HCT116 (cell line): Measurements from ENCODE around the gene SMC6. TPM values are rescaled to one million over a fixed set of nuclear protein-coding genes. Genes with fewer than 3 reads are reported as not detected.

ENCODE experiments used
- ATAC-seq: fragments of 200-7000 bp; cut with Tn5 transposase; 2 replicates; pipeline ENCODE4 v1.9.1; 2020; ENCODE audit warnings: mild to moderate bottlenecking, moderate library complexity
- BruUV-seq: library from RNA; stranded (reverse); fragments of 400-500 nt; replicated peaks from 2 replicates; lab custom pipeline; 2021; lab: Mats Ljungman, UMichigan
- CTCF ChIA-PET: fragments of 300-600 bp; sonication (Branson Sonifier 250); formaldehyde crosslinking; loops from one replicate; lab custom pipeline; 2021; ENCODE audit warnings: antibody characterized with exemption; lab: Charles Lee
- POLR2A ChIA-PET: fragments of 300-600, 350-600 bp; sonication (Branson Sonifier 250); formaldehyde crosslinking; loops from one replicate; lab custom pipeline; 2021; ENCODE audit warnings: antibody characterized with exemption; lab: Charles Lee
- RAD21 ChIA-PET, 2 experiments: fragments of 300-600 bp; sonication (Branson Sonifier 250); formaldehyde crosslinking; loops; one replicate each; lab custom pipeline; 2023; ENCODE audit warnings: low total read pairs in 2 of 2; ENCODE audit not compliant: uncharacterized antibody in 2 of 2, unreplicated experiment in 2 of 2, low non-redundant PET in 1 of 2; lab: Charles Lee
- DNase-seq: peaks from one replicate; pipeline ENCODE4 v3.0.0-alpha.2; 2010; ENCODE audit warnings: low read depth, low spot score
- H2AFZ ChIP-seq: fragments of 200-600 bp; shearing (Covaris generic), sonication (generic); 2 replicates; pipeline ENCODE4 v1.6.1; 2017; ENCODE audit warnings: low read depth, mixed run types, mixed read lengths, antibody characterized with exemption, low read length; ENCODE audit not compliant: poor library complexity, severe bottlenecking
- H3K27ac ChIP-seq: 2 replicates; pipeline ENCODE4 v1.5.1; 2012; ENCODE audit warnings: low read depth, low read length
- H3K27me3 ChIP-seq: fragments of 200-600 bp; sonication (generic); 2 replicates; pipeline ENCODE4 v1.6.1; 2016; ENCODE audit warnings: mixed run types, low read length, mixed read lengths; ENCODE audit not compliant: insufficient read depth
- H3K36me3 ChIP-seq, 2 experiments: fragments of 200-500 bp in 1 of 2; fragments of 200-600 bp in 1 of 2; sonication (Bioruptor generic) in 1 of 2; sonication (generic) in 1 of 2; 2 replicates each; pipeline versions ENCODE4 v1.5.1 to v1.6.1; 2014 to 2016; ENCODE audit warnings: low read length in 2 of 2, inconsistent platforms in 1 of 2, mixed read lengths in 1 of 2, mixed run types in 1 of 2; ENCODE audit not compliant: insufficient read depth in 2 of 2, control insufficient read depth in 1 of 2
- H3K4me1 ChIP-seq, 2 experiments: fragments of 200-600 bp in 1 of 2; sonication (generic) in 1 of 2; 2 replicates each; pipeline versions ENCODE4 v1.5.1 to v1.6.1; 2012 to 2017; ENCODE audit warnings: low read length in 2 of 2, inconsistent platforms in 1 of 2, mild to moderate bottlenecking in 1 of 2, mixed read lengths in 1 of 2, mixed run types in 1 of 2, moderate library complexity in 1 of 2; ENCODE audit not compliant: insufficient read depth in 2 of 2, control insufficient read depth in 1 of 2
- H3K4me2 ChIP-seq: fragments of 200-600 bp; sonication (generic); 2 replicates; pipeline ENCODE4 v1.6.1; 2017; ENCODE audit warnings: mixed run types, low read length, mixed read lengths
- H3K4me3 ChIP-seq, 2 experiments: fragments of 200-600 bp in 1 of 2; sonication (generic) in 1 of 2; replicated peaks in 1 of 2; 2 replicates each; pipeline ENCODE4 v1.5.1; 2011 to 2016; ENCODE audit warnings: low read length in 2 of 2, control low read depth in 1 of 2, low read depth in 1 of 2, mild to moderate bottlenecking in 1 of 2, mixed read lengths in 1 of 2, mixed run types in 1 of 2
- H3K79me2 ChIP-seq: fragments of 200-600 bp; sonication (generic); 2 replicates; pipeline ENCODE4 v1.6.1; 2017; ENCODE audit warnings: mild to moderate bottlenecking, mixed run types, low read length, moderate library complexity, mixed read lengths; ENCODE audit not compliant: insufficient read depth
- H3K9ac ChIP-seq: fragments of 200-600 bp; sonication (generic); 2 replicates; pipeline ENCODE4 v1.6.1; 2016; ENCODE audit warnings: low read length, mixed read lengths
- H3K9me2 ChIP-seq: fragments of 200-600 bp; sonication (generic), shearing (Covaris generic); 2 replicates; pipeline ENCODE4 v1.6.1; 2017; ENCODE audit warnings: mixed run types, mild to moderate bottlenecking, moderate library complexity; ENCODE audit not compliant: insufficient read depth
- H3K9me3 ChIP-seq, 2 experiments: fragments of 200-500 bp in 1 of 2; fragments of 200-600 bp in 1 of 2; sonication (Bioruptor generic) in 1 of 2; sonication (generic) in 1 of 2; 2 replicates each; pipeline ENCODE4 v1.6.1; 2014 to 2017; ENCODE audit warnings: low read length in 2 of 2, mixed read lengths in 2 of 2, inconsistent platforms in 1 of 2, low read depth in 1 of 2, mild to moderate bottlenecking in 1 of 2, mixed run types in 1 of 2, moderate library complexity in 1 of 2; ENCODE audit not compliant: control insufficient read depth in 1 of 2, insufficient read depth in 1 of 2
- H4K20me1 ChIP-seq: fragments of 200-600 bp; sonication (generic), shearing (Covaris generic); 2 replicates; pipeline ENCODE4 v1.6.1; 2017; ENCODE audit warnings: mixed run types, mild to moderate bottlenecking, moderate library complexity; ENCODE audit not compliant: insufficient read depth
- EGR1 ChIP-seq: IDR thresholded peaks from 2 replicates; pipeline ENCODE4 v1.6.1; 2012; ENCODE audit warnings: low read depth
- EZH2 ChIP-seq: fragments of 200-600 bp; sonication (generic); IDR thresholded peaks from 2 replicates; pipeline ENCODE4 v1.6.1; 2017; ENCODE audit warnings: antibody characterized with exemption, mixed run types
- FOSL1 ChIP-seq: IDR thresholded peaks from 2 replicates; pipeline ENCODE4 v1.6.1; 2012; ENCODE audit warnings: low read depth
- JUND ChIP-seq: IDR thresholded peaks from 2 replicates; pipeline ENCODE4 v1.6.1; 2012
- MAX ChIP-seq: IDR thresholded peaks from 2 replicates; pipeline ENCODE4 v1.6.1; 2012
- POLR2A ChIP-seq: IDR thresholded peaks from 2 replicates; pipeline ENCODE4 v1.7.0; 2011; ENCODE audit warnings: borderline replicate concordance; ENCODE audit not compliant: insufficient read depth, insufficient read length; ENCODE audit errors: extremely low read depth
- POLR2AphosphoS5 ChIP-seq: IDR thresholded peaks from 2 replicates; pipeline ENCODE4 v1.6.1; 2011; ENCODE audit warnings: mild to moderate bottlenecking, low read depth, low read length, moderate library complexity
- RAD21 ChIP-seq: IDR thresholded peaks from 2 replicates; pipeline ENCODE4 v1.6.1; 2012; ENCODE audit warnings: low read depth, mild to moderate bottlenecking
- SP1 ChIP-seq: IDR thresholded peaks from 2 replicates; pipeline ENCODE4 v1.6.1; 2012; ENCODE audit warnings: low read depth
- SRF ChIP-seq: IDR thresholded peaks from 2 replicates; pipeline ENCODE4 v1.6.1; 2012; ENCODE audit warnings: low read depth
- TCF7L2 ChIP-seq: IDR thresholded peaks from 2 replicates; pipeline ENCODE4 v1.7.0; 2011; ENCODE audit warnings: borderline replicate concordance, inconsistent platforms; ENCODE audit not compliant: insufficient read depth, insufficient read length; ENCODE audit errors: extremely low read depth
- ZFX ChIP-seq: fragments of 450-650 bp; IDR thresholded peaks from 2 replicates; pipeline ENCODE4 v1.6.1; 2017
- ZNF274 ChIP-seq: fragments of 200-500 bp; sonication (Bioruptor generic); IDR thresholded peaks from 2 replicates; pipeline ENCODE4 v1.6.1; 2014; ENCODE audit warnings: mild to moderate bottlenecking, low read depth, low read length, inconsistent platforms
- intact Hi-C: fragments of 100-400 bp; cut with micrococcal nuclease; formaldehyde crosslinking; loops from 2 replicates; pipeline ENCODE4 v1.10.0; 2022
- total RNA-seq: library from RNA; stranded (reverse); gene quantifications from one replicate; pipeline ENCODE4 v1.2.1, GENCODE V29; 2021; ENCODE audit not compliant: unreplicated experiment

SMC6 gene
- total RNA-seq, 1 experiment from 2014 or later: 26.4 TPM

GRCh38 chr2:17736989-17737388 is 16.6 kb downstream of the SMC6 start:
- Histone ChIP-seq H3K4me2 (no peak overlapping the region), H3K4me3 (no peak overlapping the region), H2AFZ (no peak overlapping the region), H3K9me3 (no peaks in the 10 kb centered on the region), H3K27ac (no peak overlapping the region), H3K9ac (no peak overlapping the region), H3K4me1 (no peaks in the 10 kb centered on the region), H3K9me2 (no peaks in the 10 kb centered on the region), H4K20me1 (no peaks in the 10 kb centered on the region), H3K36me3 (peaks cover 16 to 24% of the 10 kb centered on the region in 2 experiments; a peak in 3 of 4 replicates), H3K79me2 (no peaks in the 10 kb centered on the region), H3K27me3 (no peaks in the 10 kb centered on the region)
- ATAC-seq (no peak), DNase-seq (no peak)
- RAD21 ChIA-PET: no interaction called here
- BruUV-seq: no TSS peak
- intact Hi-C loops: no loop called here
- CTCF ChIA-PET: no interaction called here
- no peak for TF ChIP-seq SP1
- TF ChIP-seq EZH2: no peak
- no peak for TF ChIP-seq POLR2A
- TF ChIP-seq FOSL1: no peak
- no peak for TF ChIP-seq JUND
- no peak for TF ChIP-seq ZNF274
- TF ChIP-seq RAD21: no peak
- TF ChIP-seq, all 23 proteins: peak for 0
- POLR2A ChIA-PET: no interaction called here

- no TSS peak for BruUV-seq
- peaks cover 20 to 34% of the 10 kb centered on the region in 2 experiments for H3K36me3 ChIP-seq
- H3K4me2 ChIP-seq: no peak overlapping the region
- H3K4me3 ChIP-seq: no peak overlapping the region
- CTCF ChIA-PET: no interaction called here
- TF ChIP-seq POLR2AphosphoS5 (no peak), TCF7L2 (no peak), MAX (no peak), JUND (no peak), SP1 (no peak), FOSL1 (no peak), EGR1 (no peak), POLR2A (no peak), ZFX (no peak), SRF (no peak)
- TF ChIP-seq, all 23 proteins: peak for 0
- no peaks in the 10 kb centered on the region for H3K4me1 ChIP-seq
- no peaks in the 10 kb centered on the region for H3K9me2 ChIP-seq
- no peaks in the 10 kb centered on the region for H3K9me3 ChIP-seq
- no peak overlapping the region for H2AFZ ChIP-seq
- ChIA-PET RAD21 (no interaction called here), POLR2A (no interaction called here)
- H3K27me3 ChIP-seq: no peaks in the 10 kb centered on the region
- no peaks in the 10 kb centered on the region for H3K79me2 ChIP-seq
- DNase-seq: no peak
- no peak for ATAC-seq
- no peak overlapping the region for H3K27ac ChIP-seq
- H3K9ac ChIP-seq: no peak overlapping the region
- intact Hi-C loops: no loop called here
- no peaks in the 10 kb centered on the region for H4K20me1 ChIP-seq
Observed at GRCh38 chr2:17735864-17736263, 17.7 kb downstream of the SMC6 start.
